HG03280 (cell line): Measurements from ENCODE around the gene ZNF385C.

Source experiments
- ATAC-seq: cut with Tn5 transposase; IDR thresholded peaks from one replicate; pipeline ENCODE4 v1.9.1; 2021; ENCODE audit warnings: mild to moderate bottlenecking, moderate library complexity; ENCODE audit not compliant: unreplicated experiment

Gene ZNF385C

DNA sequence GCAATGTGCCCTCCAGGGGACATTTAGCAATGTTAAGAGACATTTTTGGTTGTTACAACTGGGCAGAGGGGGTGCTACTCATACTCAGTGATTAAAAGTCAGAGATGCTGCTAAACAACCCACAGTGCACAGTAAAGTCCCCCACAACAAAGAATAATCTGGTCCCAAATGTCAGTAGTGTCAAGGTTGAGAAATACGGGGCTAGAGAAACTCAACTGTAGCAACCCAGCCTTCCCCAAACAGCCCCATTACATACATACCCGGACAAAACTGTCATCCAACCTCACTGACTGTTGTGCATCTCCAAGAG, 101.5 kb downstream of the ZNF385C start:
- ATAC-seq: no peak

DNA sequence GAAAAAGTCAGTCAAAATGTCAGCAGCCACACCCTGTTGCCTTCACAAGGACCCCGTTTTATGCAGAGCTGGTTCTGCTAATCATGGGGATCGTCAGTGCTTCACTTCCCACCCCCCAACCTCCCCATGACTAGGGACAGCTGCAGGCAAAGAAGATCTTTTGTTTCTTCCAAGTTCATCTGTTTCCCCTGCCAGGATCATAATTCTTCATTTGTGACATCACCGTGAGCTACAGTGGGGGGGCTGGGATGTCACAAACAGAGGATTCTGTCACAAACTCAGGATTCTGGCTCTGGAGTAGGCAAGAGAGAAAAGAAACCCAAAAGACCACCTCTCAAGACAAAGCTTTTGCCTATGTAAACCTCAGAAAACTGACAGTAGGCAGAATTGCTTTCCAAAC, 105.7 kb downstream of the ZNF385C start:
- ATAC-seq: no peak

DNA sequence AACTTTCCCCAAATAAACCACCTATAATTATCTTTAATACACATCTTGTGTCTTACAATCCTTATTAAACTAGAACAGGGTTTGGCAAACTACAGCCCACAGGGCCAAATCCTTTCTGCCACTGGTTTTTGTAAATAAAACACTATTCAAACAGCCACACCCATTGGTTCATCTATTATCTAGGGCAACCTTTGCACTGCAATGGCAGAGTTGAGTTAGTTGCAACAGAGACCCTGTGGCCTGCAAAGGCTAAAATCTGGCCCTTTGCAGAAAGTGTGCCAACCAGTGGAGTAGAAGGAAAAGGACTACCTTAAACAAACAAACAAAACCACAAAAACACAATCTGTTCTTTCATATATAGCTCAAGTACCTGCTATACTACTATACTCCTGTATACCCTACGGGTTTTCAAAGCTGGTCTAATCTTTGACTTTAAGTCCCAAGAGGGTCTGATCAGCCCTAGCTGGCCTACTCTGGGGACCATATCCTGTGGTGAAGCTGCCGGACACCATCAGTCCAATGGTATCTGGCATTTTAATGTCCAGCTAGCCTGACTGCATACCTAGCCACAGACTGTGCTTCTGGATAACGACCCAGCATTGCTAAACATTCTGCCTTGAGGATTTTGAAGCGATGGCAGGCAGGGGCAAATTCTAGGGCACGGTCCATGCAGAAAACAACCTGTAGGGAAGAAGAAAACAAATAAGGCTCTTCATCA, 108.4 kb downstream of the ZNF385C start:
- ATAC-seq: no peak

DNA sequence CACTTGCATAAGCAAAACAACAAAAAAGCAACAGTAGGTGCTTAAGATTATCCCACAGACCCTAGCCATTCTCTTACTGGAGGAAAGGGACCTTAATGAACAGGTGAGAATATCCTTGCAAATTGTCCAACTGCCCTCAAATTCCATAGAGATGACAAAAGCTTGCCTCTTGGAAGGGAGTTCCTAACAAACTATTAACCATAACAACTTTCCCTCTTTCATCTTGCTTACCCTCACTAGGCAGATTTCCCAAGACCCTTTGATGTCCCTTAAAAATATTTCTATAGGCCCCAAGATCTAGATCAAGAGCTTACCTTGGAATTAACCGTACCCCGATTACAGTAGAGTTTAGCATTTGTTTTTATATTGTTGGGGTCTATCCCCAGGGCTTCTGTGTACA, 109.9 kb downstream of the ZNF385C start:
- no peak for ATAC-seq

DNA sequence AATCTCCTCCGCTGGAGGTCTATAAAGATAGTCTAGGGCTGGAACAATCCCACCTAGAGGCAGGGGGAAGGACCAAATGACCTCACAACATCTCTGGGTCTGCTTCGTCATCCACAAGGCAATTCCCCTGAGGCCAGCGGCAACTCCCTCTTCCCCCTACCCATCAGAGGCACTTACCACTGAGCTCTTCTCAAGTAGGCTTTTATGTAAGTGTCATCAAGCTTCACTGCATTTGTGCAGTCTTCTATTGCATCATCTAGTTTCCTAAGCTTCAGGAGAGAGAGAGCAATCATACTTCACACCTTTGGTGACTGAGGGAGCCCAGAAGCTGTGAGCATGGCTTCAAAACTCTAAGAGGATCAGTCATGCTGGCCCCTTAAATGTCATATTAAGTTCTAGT, 110.6 kb downstream of the ZNF385C start:
- no peak for ATAC-seq

DNA sequence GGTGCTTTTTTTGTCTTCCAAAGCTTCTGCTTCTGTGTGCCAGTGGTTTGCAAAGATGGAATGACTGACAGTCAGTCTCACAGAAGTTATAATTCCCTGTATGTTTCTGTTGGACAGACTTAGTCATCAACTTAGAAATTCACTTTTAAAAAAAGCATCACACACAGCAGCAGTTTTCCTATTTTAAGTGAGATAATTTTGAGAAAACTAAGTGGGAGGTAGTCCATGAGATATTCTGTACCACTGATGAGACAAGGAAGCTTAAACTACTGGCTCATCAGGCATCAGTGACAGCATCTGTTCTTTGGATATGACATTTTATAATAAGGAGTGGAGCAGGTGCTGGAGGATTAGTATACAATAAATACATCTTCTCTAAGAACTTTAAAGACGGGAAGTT, 111.6 kb downstream of the ZNF385C start:
- no peak for ATAC-seq

DNA sequence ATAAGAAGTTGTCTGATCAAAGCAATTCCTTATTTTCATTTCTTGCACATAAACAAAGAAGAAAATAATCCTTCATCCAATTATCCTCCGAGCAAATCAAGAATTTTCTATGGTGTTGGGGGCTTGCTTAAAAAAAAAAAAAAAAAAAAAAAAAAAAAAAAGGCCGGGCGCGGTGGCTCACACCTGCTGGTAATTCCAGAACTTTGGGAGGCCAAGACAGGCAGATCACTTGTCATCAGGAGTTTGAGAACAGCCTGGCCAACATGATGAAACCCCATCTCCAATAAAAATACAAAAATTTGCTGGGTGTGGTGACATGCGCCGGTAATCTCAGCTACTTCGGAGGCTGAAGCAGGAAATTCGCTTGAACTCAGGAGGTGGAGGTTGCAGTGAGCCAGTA, 112.4 kb downstream of the ZNF385C start:
- ATAC-seq: no peak

DNA sequence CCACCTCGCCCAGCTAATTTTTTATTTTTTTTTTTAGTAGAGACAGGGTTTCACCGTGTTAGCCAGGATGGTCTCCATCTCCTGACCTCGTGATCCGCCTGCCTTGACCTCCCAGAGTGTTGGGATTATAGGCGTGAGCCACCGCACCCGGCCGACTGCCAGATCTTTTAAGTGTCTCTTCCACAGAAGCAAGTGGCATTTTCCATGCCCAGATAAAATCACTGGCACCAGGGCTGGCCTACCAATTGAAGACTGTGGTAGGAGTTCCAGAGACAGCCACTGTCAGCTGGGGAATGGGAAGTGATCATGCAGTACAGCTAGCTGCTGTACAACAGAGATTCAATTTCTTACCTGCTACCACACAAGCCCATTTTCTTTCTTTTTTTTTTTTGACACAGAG, 113.8 kb downstream of the ZNF385C start:
- ATAC-seq: no peak

DNA sequence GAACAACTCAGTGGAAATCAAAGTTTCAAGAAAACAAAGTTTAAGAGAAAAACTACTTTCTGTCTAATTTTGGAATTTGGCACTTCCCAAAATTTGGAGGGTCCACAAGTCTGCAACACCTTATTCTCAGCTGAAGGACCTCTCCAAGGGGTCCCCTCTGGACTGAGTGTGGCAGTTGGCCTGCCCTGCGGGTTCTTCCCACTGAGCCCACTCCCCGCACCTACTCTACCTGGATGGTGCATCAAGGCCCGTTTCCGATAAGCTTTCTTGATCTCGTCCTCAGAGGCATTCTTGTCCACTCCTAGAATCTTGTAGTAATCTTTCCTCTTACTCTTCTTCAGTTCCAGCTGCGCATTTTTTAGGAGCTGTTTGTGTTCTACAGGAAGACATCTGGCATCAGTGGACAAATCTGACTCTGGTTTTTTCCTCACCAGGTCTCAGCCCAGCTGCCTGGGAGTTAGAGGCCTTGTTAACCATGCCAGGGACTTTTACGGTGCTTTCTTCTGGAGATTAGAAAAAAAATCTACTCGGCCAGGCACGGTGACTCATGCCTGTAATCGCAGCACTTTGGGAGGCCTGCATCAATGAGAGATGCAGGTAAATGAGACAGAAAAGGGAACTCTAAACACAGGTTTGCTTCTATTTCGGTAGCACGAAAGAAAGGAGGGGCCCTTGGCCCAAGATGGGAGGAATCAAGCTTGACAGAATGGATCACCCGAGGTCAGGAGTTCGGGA, 116.1 kb downstream of the ZNF385C start:
- ATAC-seq: no peak

DNA sequence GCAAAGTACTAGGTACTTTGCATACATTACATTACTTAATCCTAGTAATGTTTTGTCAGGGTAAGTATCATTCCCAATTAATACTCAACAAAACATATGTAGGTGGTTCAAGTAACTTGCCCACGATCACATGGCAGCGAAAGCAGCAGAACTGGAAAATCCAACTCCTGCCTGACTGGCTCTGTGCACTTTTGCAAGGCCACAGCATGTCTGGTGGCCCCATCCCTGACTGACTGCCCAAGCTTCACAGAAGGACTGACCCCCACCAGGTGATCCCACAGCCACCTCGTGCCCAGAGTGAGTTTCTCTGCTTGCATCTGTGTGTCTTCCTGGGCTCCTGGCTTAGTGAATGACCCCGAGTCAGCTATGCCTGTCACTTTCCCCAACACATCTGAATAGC, 120.3 kb downstream of the ZNF385C start:
- no peak for ATAC-seq

DNA sequence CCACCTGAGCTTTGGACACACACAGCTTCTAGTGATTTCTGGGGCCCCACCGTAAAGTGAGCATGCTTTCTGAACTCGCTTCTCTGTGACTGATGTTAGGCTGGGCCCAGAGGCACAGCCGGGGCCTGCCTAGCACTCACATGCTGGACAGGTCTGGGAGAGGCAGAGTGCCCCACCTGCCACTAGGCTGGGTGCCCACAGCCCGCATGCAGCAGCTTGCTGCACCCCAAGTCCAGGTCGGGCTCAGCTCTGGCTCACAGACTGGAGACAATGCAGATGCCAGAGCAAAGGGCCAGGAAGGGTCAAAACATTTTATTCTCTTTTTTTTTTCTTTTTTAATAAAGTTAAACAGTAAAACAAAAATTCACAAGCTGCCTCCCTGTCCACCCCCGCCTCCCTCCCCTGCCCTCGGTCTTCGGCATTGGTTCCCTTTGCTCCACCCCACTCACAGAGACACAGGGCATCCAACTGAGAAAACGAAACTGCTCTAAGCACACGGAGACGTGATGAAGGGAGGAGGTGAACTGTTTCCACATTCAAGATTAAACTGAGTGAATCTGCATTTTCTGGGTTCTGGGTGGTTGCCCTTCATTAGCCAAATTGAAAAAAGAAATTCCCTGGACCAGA, 122.0 kb downstream of the ZNF385C start:
- no peak for ATAC-seq
